Transverse colon (tissue), 4 donors: ENCODE measurements around the gene GTPBP1. TPM values are rescaled to one million over a fixed set of nuclear protein-coding genes. Genes with fewer than 3 reads are reported as not detected.

Experiments
- DNase-seq: peaks from one replicate; pipeline ENCODE4 v3.0.0-alpha.2; 2019
- H3K27ac ChIP-seq, 4 donors: fragments of 200-600 bp; sonication (generic); 2 replicates each; pipeline ENCODE4 v1.5.1; 2016 to 2018; ENCODE audit warnings: inconsistent platforms in 4 of 4
- H3K27me3 ChIP-seq: fragments of 200-600 bp; sonication (generic); 2 replicates; pipeline ENCODE4 v1.5.1; 2017; ENCODE audit warnings: inconsistent platforms
- H3K36me3 ChIP-seq, 4 donors: fragments of 200-600 bp; sonication (generic); 2 replicates each; pipeline ENCODE4 v1.5.1; 2017 to 2019; ENCODE audit warnings: inconsistent platforms in 4 of 4
- H3K4me1 ChIP-seq, 4 donors: fragments of 200-600 bp; sonication (generic); 2 replicates each; pipeline ENCODE4 v1.5.1; 2017 to 2020; ENCODE audit warnings: inconsistent platforms in 4 of 4
- H3K4me3 ChIP-seq, 4 donors: fragments of 200-600 bp; sonication (generic); 1 replicate in 1 of 4; 2 replicates in 3 of 4; pipeline versions ENCODE4 v1.5.1 to v1.6.1; 2017 to 2019; ENCODE audit warnings: inconsistent platforms in 4 of 4
- H3K9me3 ChIP-seq, 2 donors: fragments of 200-600 bp; sonication (generic); 2 replicates each; pipeline ENCODE4 v1.5.1; 2017 to 2019; ENCODE audit warnings: inconsistent platforms in 2 of 2
- EP300 ChIP-seq: sonication (generic); formaldehyde crosslinking; IDR thresholded peaks from one replicate; pipeline ENCODE4 v1.6.1; 2017; ENCODE audit warnings: antibody characterized with exemption, low read depth
- POLR2A ChIP-seq: fragments of 450-650 bp; IDR thresholded peaks from one replicate; pipeline ENCODE4 v1.6.1; 2016; ENCODE audit warnings: antibody characterized with exemption, mild to moderate bottlenecking, moderate library complexity
- POLR2AphosphoS5 ChIP-seq, 3 donors: sonication (generic); formaldehyde crosslinking; IDR thresholded peaks; one replicate each; pipeline ENCODE4 v1.6.1; 2016; ENCODE audit warnings: antibody characterized with exemption in 3 of 3
- WGBS, 2 donors: methylation state at CpG; one replicate each; pipeline ENCODE4 v1.1.5; 2018; ENCODE audit warnings: low coverage in 1 of 2; 5-methylcytosine and 5-hydroxymethylcytosine counted together
- in situ Hi-C, 4 donors: fragments of 200-750 bp; cut with MboI; loops; one replicate each; pipeline versions ENCODE4 v1.15.0 to v1.15.1; 2017; ENCODE audit warnings: low sequenced_read_pairs in 3 of 4, low pct_ligation_motif_present in 1 of 4, low pct_unique_long_range_greater_than_20kb in 1 of 4
- intact Hi-C: fragments of 100-400 bp; cut with DNase I; formaldehyde crosslinking; loops from one replicate; pipeline ENCODE4 v1.15.1; 2023; ENCODE audit warnings: low total_unique reads
- total RNA-seq, 4 donors: library from RNA; depleted of rRNA; stranded (reverse); fragments of >200 nt; gene quantifications; one replicate each; pipeline ENCODE4 v1.1.0, GENCODE V29; 2016
- TF ChIP-seq, protein P1 (sequence below), 5 experiments: fragments of 200-600 bp in 3 of 5; fragments of 450-650 bp in 2 of 5; sonication (generic) in 3 of 5; IDR thresholded peaks; 1 replicate in 2 of 5; 2 replicates in 3 of 5; pipeline ENCODE4 v1.5.1; 2016 to 2017; ENCODE audit warnings: antibody characterized with exemption in 5 of 5, inconsistent platforms in 3 of 5, mild to moderate bottlenecking in 2 of 5, moderate library complexity in 1 of 5

The GTPBP1 gene
- total RNA-seq, 4 donors from 2014 or later, result 51.5 to 84.9 (median 77.6) TPM

DNA sequence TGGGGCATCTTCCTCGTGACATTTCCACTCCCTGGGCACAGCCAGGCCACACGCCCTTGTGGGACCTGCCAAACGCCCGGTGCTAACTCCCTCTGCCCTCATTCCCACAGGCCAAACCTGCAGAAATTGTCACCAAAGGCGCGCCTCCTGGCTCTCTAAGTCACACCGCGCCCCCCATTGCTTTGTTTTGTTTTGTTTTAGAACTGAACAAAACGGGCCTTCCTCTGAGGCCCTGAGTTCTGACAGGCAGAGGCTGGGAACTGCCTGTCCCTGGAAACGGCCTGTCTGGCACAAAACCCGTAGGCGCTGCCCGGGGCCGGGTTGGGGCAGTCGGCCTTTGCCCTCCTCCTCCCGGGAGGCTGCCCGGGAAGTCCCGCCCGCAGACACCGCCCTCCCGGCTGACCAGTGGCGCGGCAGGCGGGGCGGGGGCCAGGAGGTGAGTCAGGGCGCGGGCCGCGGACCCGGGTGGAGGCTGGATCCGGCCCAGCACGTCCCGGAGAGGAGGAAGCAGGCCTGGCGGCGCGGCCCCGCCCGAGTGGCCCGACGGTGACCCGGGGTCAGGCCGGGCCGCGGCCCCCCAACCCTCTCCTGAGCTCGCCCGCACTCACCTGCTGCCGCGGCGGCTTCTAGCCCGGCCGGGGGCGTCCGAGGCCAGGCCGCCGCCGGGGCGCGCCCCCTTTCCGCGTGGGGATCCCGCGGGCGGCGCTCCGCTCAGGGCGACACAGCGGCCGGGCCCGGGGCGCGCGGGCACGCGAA, 49.6 kb downstream of the GTPBP1 start:
- Histone ChIP-seq H3K36me3 (peaks cover 0 to 22% (median 8%) of the 10 kb centered on the region in 4 donors), H3K27me3 (no peaks in the 10 kb centered on the region), H3K4me3 (peak overlapping the region; percentile 58 to 82 (median 68)), H3K4me1 (peaks cover 18 to 50% (median 36%) of the 10 kb centered on the region in 4 donors), H3K27ac (peak overlapping the region; percentile 93 to 98 (median 96)), H3K9me3 (no peaks in the 10 kb centered on the region)
- TF ChIP-seq EP300 (no peak), POLR2A (peak; percentile 83), POLR2AphosphoS5 (IDR thresholded peaks at IDR 0.05) (peak; percentile 76 to 92 (median 86))
- TF ChIP-seq, protein P1, sequence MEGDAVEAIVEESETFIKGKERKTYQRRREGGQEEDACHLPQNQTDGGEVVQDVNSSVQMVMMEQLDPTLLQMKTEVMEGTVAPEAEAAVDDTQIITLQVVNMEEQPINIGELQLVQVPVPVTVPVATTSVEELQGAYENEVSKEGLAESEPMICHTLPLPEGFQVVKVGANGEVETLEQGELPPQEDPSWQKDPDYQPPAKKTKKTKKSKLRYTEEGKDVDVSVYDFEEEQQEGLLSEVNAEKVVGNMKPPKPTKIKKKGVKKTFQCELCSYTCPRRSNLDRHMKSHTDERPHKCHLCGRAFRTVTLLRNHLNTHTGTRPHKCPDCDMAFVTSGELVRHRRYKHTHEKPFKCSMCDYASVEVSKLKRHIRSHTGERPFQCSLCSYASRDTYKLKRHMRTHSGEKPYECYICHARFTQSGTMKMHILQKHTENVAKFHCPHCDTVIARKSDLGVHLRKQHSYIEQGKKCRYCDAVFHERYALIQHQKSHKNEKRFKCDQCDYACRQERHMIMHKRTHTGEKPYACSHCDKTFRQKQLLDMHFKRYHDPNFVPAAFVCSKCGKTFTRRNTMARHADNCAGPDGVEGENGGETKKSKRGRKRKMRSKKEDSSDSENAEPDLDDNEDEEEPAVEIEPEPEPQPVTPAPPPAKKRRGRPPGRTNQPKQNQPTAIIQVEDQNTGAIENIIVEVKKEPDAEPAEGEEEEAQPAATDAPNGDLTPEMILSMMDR (IDR thresholded peaks at IDR 0.05), result no peak
- WGBS, 2 donors, result 1% methylated on average over 42 of the region's 74 CpGs; no CpG with 5 or more reads in 1 of the 2 donors
- intact Hi-C loops, result loop anchor here (2.0 kb wide), 1 partner anchor 55 kb away; the partner anchor contains the start of gene JOSD1
- in situ Hi-C loops, result no loop called here
- DNase-seq, result peak; percentile 95

DNA sequence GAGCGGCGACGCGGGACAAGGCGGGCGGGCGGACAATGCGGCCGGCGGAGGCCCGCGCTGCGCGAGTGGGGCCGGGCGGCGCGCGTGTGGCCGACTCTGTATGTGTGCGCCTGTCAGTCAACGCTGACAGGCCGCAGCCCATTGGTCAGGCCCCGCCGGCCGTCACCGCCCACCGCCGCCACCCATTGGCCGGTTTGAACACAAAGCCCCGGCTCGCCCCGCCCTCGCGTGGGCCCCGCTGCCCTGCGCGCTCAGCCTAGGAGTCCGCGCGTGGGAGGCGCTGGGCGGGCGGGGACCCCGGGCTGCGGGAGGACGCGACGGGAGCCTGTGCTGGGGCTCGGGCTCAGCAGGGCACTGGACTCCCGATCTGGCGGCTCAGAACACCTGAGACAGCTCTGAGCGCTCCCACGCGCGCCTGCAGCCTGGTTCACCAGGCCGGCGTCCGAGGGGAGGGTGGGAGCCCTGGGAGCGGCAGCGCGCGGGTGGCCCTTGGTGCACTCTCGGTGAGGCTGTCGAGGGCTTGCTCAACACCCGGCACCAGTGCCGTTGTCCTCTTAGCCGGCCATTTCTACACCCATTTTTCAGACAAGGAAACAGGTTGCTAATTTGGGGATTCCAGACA, 50.3 kb downstream of the GTPBP1 start, which contains the start of gene SUN2:
TSS of gene SUN2 (minus strand) at position 88 of the 622 bp plus-strand sequence. CDS start 3,370 bp downstream, outside the sequence.
- Histone ChIP-seq H3K9me3 (no peaks in the 10 kb centered on the region), H3K27ac (peak within 1 kb of the TSS; percentile 93 to 98 (median 96)), H3K4me3 (peak within 1 kb of the TSS; percentile 58 to 82 (median 68)), H3K27me3 (no peaks in the 10 kb centered on the region), H3K36me3 (peaks cover 0 to 15% (median 5%) of the 10 kb centered on the region in 4 donors), H3K4me1 (peaks cover 12 to 44% (median 33%) of the 10 kb centered on the region in 4 donors)
- WGBS, 2 donors, result 1% methylated on average over 23 of the region's 68 CpGs; no CpG with 5 or more reads in 1 of the 2 donors
- in situ Hi-C loops, result no loop called here
- intact Hi-C loops, result loop anchor here (2.0 kb wide), 1 partner anchor 55 kb away; the partner anchor contains the start of gene JOSD1
- DNase-seq, result peak; percentile 96
- TF ChIP-seq, protein P1 (IDR thresholded peaks at IDR 0.05), result no peak
- no peak for TF ChIP-seq EP300
- TF ChIP-seq POLR2A, result peak; percentile 35
- TF ChIP-seq POLR2AphosphoS5 (IDR thresholded peaks at IDR 0.05), result peak; percentile 61 to 80 (median 65)

DNA sequence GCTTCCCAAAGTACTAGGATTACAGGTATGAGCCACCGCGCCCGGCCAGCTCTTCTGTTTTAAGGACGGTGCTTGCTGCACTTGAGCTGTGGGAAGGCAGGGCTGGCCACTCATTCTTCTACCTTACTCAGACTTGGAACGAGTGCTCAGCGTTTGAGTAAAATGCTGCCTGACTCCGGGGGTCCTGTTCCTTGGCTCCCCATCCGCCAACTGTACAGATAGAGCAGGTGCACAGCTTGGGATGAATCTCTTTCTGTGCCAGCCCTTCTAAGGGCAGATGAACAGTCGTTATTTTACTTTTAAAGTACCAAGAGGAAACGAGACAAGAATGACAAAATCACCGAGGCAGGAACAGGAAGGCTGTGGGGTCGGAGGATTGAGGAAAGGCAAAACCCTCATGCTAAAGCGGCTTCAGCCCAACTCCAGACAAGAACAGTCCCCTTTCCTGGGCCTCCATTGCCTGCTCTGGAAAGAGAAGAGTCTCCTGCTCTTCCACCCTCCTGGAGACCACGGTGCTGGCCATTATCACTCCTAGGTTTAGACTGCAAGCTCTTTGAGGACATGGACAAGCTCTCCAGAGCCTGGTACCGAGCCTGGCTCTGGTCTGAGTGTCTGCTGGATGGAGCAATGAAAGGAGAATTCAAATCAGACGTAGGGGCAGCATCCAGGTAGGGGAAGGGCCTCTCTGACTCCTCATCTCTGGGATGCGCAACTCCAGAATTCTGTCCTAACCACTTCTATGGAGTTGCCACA, 51.1 kb downstream of the GTPBP1 start:
- Histone ChIP-seq H3K9me3 (no peaks in the 10 kb centered on the region), H3K36me3 (peaks cover 0 to 6% (median 3%) of the 10 kb centered on the region in 4 donors), H3K4me1 (peaks cover 10 to 41% (median 30%) of the 10 kb centered on the region in 4 donors), H3K27me3 (no peaks in the 10 kb centered on the region), H3K27ac (peak overlapping the region; percentile 93 to 98 (median 96)), H3K4me3 (peak overlapping the region in 3 of 4 donors; percentile 65 to 82 (median 70))
- DNase-seq, result peak; percentile 21
- 20 to 48% methylated on average over 4 to 17 of the region's 17 CpGs for whole genome bisulfite sequencing, 2 donors
- in situ Hi-C loops (no loop called here), intact Hi-C loops (no loop called here)
- TF ChIP-seq, protein P1 (IDR thresholded peaks at IDR 0.05), result no peak
- TF ChIP-seq EP300, result no peak
- TF ChIP-seq POLR2AphosphoS5 (IDR thresholded peaks at IDR 0.05), result no peak
- no peak for TF ChIP-seq POLR2A
